Fibroblast of lung (primary cell): Measurements from ENCODE around the gene KIF26B. TPM values are rescaled to one million over a fixed set of nuclear protein-coding genes. Genes with fewer than 3 reads are reported as not detected.
A peak's percentile ranks its signal among the peaks of the same experiment; 100 is the strongest.
"Not testable (repeated sequence)": the region's sequence is repeated elsewhere in the genome, so short reads cannot be mapped to it uniquely, and the experiment has no call there.

Source experiments
- DNase-seq, 2 donors: peaks; one replicate each; pipeline versions ENCODE4 v3.0.0 to v3.0.0-alpha.2; 2010; ENCODE audit warnings: low read depth in 2 of 2
- H2AFZ ChIP-seq: 2 replicates; pipeline ENCODE4 v1.5.1; 2012; ENCODE audit warnings: low read length, control low read depth, inconsistent platforms
- H3K27ac ChIP-seq: 2 replicates; pipeline ENCODE4 v1.5.1; 2011; ENCODE audit warnings: low read length, control low read depth; ENCODE audit not compliant: insufficient read depth
- H3K27me3 ChIP-seq: 2 replicates; pipeline ENCODE4 v1.5.1; 2011; ENCODE audit warnings: mild to moderate bottlenecking, low read length; ENCODE audit not compliant: control insufficient read depth, insufficient read depth
- H3K36me3 ChIP-seq: 2 replicates; pipeline ENCODE4 v1.5.1; 2011; ENCODE audit warnings: low read length; ENCODE audit not compliant: control insufficient read depth, insufficient read depth
- H3K4me1 ChIP-seq: 2 replicates; pipeline ENCODE4 v1.5.1; 2011; ENCODE audit warnings: low read length; ENCODE audit not compliant: control insufficient read depth, insufficient read depth; ENCODE audit errors: extremely low read depth
- H3K4me2 ChIP-seq: 2 replicates; pipeline ENCODE4 v1.5.1; 2011; ENCODE audit warnings: low read length, control low read depth; ENCODE audit not compliant: insufficient read depth; ENCODE audit errors: extremely low read depth
- H3K4me3 ChIP-seq, 4 experiments: fragments of 200-600 bp in 1 of 4; sonication (generic) in 1 of 4; replicated peaks in 1 of 4; 2 replicates each; pipeline ENCODE4 v1.5.1; 2011 to 2016; ENCODE audit warnings: low read length in 4 of 4, low read depth in 3 of 4, mild to moderate bottlenecking in 3 of 4, control low read depth in 2 of 4, inconsistent platforms in 1 of 4, mixed read lengths in 1 of 4; ENCODE audit not compliant: insufficient read depth in 1 of 4; ENCODE audit errors: control extremely low read depth in 1 of 4
- H3K79me2 ChIP-seq: 2 replicates; pipeline ENCODE4 v1.5.1; 2012; ENCODE audit warnings: mild to moderate bottlenecking, low read length, inconsistent platforms; ENCODE audit not compliant: control insufficient read depth, insufficient read depth
- H3K9ac ChIP-seq: 2 replicates; pipeline ENCODE4 v1.5.1; 2011; ENCODE audit warnings: mild to moderate bottlenecking, low read length, control low read depth; ENCODE audit not compliant: insufficient read depth
- H3K9me3 ChIP-seq: 2 replicates; pipeline ENCODE4 v1.5.1; 2012; ENCODE audit warnings: low read depth, low read length; ENCODE audit not compliant: control insufficient read depth, insufficient read depth
- H4K20me1 ChIP-seq: 2 replicates; pipeline ENCODE4 v1.5.1; 2011; ENCODE audit warnings: low read length; ENCODE audit not compliant: control insufficient read depth, insufficient read depth; ENCODE audit errors: extremely low read depth
- EZH2 ChIP-seq: IDR thresholded peaks from 2 replicates; pipeline ENCODE4 v1.5.1; 2012; ENCODE audit warnings: low read length, control low read depth, mild to moderate bottlenecking; ENCODE audit errors: missing control alignments
- polyA plus RNA-seq, 2 donors: library from polyadenylated mRNA; depleted of rRNA in 1 of 2; stranded (reverse) in 1 of 2; unstranded in 1 of 2; fragments of >200 nt; gene quantifications; 2 replicates each; pipeline ENCODE4 v1.2.1, GENCODE V29; 2011 to 2012; ENCODE audit warnings: missing spikeins in 1 of 2
- total RNA-seq: library from RNA; depleted of rRNA; stranded (reverse); fragments of >200 nt; gene quantifications from 2 replicates; pipeline ENCODE4 v1.2.1, GENCODE V29; 2014
- TF ChIP-seq, protein P1 (sequence below), 2 donors: IDR thresholded peaks in 1 of 2; conservative IDR thresholded peaks in 1 of 2; 1 replicate in 1 of 2; 2 replicates in 1 of 2; pipeline ENCODE4 v1.5.1; 2011 to 2012; ENCODE audit warnings: low read length in 2 of 2, control low read depth in 1 of 2, inconsistent platforms in 1 of 2, low read depth in 1 of 2, mild to moderate bottlenecking in 1 of 2

The KIF26B gene
- total and polyA plus RNA-seq, 2 donors (not counting 1 experiment from before 2014, with no cell fraction given): 5.3 to 6.1 TPM

DNA sequence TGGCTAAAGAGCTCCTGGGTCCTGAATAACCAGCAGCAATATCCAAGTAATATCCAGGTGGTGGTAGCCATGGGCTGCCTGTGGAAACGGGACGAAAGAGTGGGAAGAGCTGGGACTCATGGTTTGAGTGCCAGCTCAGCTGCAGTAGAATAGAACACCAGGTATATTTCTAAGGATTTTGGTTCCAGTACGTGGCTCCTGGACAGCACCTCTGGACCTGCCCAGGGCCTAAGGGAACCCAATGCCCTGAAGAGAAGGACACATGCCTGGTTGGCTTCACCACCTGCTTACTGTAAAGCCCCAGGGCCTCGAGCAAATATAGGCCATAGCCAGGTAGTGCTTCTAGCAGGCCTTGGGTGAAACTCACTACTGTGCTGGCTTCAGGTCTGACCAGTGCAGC, 566.7 kb downstream of the KIF26B start:
- no peak for TF ChIP-seq EZH2
- TF ChIP-seq, protein P1, sequence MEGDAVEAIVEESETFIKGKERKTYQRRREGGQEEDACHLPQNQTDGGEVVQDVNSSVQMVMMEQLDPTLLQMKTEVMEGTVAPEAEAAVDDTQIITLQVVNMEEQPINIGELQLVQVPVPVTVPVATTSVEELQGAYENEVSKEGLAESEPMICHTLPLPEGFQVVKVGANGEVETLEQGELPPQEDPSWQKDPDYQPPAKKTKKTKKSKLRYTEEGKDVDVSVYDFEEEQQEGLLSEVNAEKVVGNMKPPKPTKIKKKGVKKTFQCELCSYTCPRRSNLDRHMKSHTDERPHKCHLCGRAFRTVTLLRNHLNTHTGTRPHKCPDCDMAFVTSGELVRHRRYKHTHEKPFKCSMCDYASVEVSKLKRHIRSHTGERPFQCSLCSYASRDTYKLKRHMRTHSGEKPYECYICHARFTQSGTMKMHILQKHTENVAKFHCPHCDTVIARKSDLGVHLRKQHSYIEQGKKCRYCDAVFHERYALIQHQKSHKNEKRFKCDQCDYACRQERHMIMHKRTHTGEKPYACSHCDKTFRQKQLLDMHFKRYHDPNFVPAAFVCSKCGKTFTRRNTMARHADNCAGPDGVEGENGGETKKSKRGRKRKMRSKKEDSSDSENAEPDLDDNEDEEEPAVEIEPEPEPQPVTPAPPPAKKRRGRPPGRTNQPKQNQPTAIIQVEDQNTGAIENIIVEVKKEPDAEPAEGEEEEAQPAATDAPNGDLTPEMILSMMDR (conservative IDR thresholded peaks at IDR 0.05 in 1 of 2, IDR thresholded peaks at IDR 0.05 in 1 of 2; ENCODE audit: low read depth in 1 of 2, low read length in 2 of 2): no peak
- H3K9me3 ChIP-seq: no peaks in the 10 kb centered on the region
- H3K4me1 ChIP-seq: no peaks in the 10 kb centered on the region
- H3K4me3 ChIP-seq: no peak overlapping the region
- H3K36me3 ChIP-seq: no peaks in the 10 kb centered on the region
- no peak overlapping the region for H2AFZ ChIP-seq
- H3K79me2 ChIP-seq: no peaks in the 10 kb centered on the region
- no peak overlapping the region for H3K9ac ChIP-seq
- H4K20me1 ChIP-seq: no peaks in the 10 kb centered on the region
- H3K27me3 ChIP-seq: no peaks in the 10 kb centered on the region
- H3K27ac ChIP-seq: no peak overlapping the region
- no peak for DNase-seq
- H3K4me2 ChIP-seq: no peak overlapping the region

DNA sequence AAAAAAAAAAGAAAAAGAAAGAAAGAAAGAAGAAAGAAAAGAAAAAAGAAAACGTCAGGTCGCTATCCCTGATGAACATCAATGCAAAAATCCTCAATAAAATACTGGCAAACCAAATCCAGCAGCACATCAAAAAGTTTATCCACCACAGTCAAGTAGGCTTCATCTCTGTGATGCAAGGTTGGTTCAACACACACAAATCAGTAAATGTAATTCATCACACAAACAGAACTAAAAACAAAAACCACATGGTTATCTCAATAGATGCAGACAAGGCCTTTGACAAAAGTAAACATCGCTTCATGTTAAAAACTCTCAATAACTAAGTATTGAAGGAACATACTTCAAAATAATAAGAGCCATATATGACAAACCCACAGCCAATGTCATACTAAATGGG, 573.2 kb downstream of the KIF26B start:
- not testable (repeated sequence) for H3K27ac ChIP-seq, H3K9ac ChIP-seq, H3K4me3 ChIP-seq, H3K4me2 ChIP-seq, H3K9me3 ChIP-seq, DNase-seq, H3K79me2 ChIP-seq, H3K36me3 ChIP-seq, H3K4me1 ChIP-seq, H3K27me3 ChIP-seq, H4K20me1 ChIP-seq, H2AFZ ChIP-seq

DNA sequence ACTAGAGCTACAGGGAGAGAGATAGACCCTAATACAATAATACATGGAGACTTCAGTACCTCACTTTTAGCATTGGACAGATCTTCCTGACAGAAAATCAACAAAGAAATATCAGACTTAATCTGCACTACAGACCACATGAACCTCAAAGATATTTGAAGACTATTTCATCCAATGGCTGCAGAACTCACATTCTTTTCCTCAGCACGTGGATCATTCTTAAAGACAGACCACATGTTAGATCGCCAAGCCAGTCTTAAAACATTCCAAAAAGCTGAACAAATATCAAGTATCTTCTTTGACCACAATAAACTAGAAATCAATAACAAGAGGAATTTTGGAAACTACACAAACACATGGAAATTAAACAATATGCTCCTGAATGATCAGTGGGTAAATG, 576.0 kb downstream of the KIF26B start:
- H3K36me3 ChIP-seq: no peaks in the 10 kb centered on the region
- no peak overlapping the region for H3K9ac ChIP-seq
- H3K4me2 ChIP-seq: no peak overlapping the region
- no peaks in the 10 kb centered on the region for H3K4me1 ChIP-seq
- TF ChIP-seq, protein P1 (conservative IDR thresholded peaks at IDR 0.05 in 1 of 2, IDR thresholded peaks at IDR 0.05 in 1 of 2; ENCODE audit: low read depth in 1 of 2, low read length in 2 of 2): no peak
- TF ChIP-seq EZH2: no peak
- H3K9me3 ChIP-seq: no peaks in the 10 kb centered on the region
- H3K27ac ChIP-seq: no peak overlapping the region
- H4K20me1 ChIP-seq: no peaks in the 10 kb centered on the region
- no peaks in the 10 kb centered on the region for H3K27me3 ChIP-seq
- H3K79me2 ChIP-seq: no peaks in the 10 kb centered on the region
- H3K4me3 ChIP-seq: no peak overlapping the region
- DNase-seq: peak in 1 of 2 donors; percentile 67
- H2AFZ ChIP-seq: no peak overlapping the region

DNA sequence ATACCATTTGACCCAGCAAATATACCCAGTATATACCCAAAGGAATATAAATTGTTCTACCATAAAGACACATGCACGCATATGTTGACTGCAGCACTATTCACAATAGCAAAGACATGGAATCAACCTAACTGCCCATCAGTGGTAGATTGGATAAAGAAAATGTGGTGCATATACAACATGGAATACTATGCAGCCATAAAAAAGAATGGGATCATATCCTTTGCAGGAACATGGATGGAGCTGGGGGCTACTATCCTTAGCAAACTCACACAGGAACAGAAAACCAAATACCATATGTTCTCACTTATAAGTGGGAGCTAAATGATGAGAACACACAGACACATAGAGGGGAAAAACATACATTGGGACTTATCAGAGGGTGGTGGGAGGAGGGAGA, 585.6 kb downstream of the KIF26B start:
- DNase-seq, H3K79me2 ChIP-seq, H3K36me3 ChIP-seq, H3K4me1 ChIP-seq, H3K9ac ChIP-seq, H4K20me1 ChIP-seq, H3K4me3 ChIP-seq, H2AFZ ChIP-seq, H3K27me3 ChIP-seq, H3K27ac ChIP-seq, H3K9me3 ChIP-seq, H3K4me2 ChIP-seq: not testable (repeated sequence)
